Stimulated activated memory B cell treated with anti-CD40 and anti-IgM and Interleukin-4, amounts not matched to agents 10 μg/mL and 1 μg/mL and 100 μg/mL, for 72 hours (primary cell): ENCODE measurements around the gene GOPC.
"Not testable (repeated sequence)": the region's sequence is repeated elsewhere in the genome, so short reads cannot be mapped to it uniquely, and the experiment has no call there.

Experiments
- ATAC-seq: fragments of 150-1000 bp; cut with Tn5 transposase; 2 replicates; pipeline ENCODE4 v1.10.0; 2021
- H3K27ac Mint-ChIP-seq: one replicate; pipeline ENCODE4 v1.8.0; 2022; ENCODE audit warnings: mild to moderate bottlenecking, mixed read lengths
- H3K27me3 Mint-ChIP-seq: one replicate; pipeline ENCODE4 v1.8.0; 2022; ENCODE audit warnings: mixed read lengths
- H3K36me3 Mint-ChIP-seq: one replicate; pipeline ENCODE4 v1.8.0; 2022; ENCODE audit warnings: mixed read lengths
- H3K4me1 Mint-ChIP-seq: one replicate; pipeline ENCODE4 v1.8.0; 2022; ENCODE audit warnings: mixed read lengths
- H3K4me3 Mint-ChIP-seq: one replicate; pipeline ENCODE4 v1.8.0; 2022; ENCODE audit warnings: mild to moderate bottlenecking, moderate library complexity, mixed read lengths
- H3K9me3 Mint-ChIP-seq: one replicate; pipeline ENCODE4 v1.8.0; 2022; ENCODE audit warnings: mixed read lengths

GOPC gene

DNA sequence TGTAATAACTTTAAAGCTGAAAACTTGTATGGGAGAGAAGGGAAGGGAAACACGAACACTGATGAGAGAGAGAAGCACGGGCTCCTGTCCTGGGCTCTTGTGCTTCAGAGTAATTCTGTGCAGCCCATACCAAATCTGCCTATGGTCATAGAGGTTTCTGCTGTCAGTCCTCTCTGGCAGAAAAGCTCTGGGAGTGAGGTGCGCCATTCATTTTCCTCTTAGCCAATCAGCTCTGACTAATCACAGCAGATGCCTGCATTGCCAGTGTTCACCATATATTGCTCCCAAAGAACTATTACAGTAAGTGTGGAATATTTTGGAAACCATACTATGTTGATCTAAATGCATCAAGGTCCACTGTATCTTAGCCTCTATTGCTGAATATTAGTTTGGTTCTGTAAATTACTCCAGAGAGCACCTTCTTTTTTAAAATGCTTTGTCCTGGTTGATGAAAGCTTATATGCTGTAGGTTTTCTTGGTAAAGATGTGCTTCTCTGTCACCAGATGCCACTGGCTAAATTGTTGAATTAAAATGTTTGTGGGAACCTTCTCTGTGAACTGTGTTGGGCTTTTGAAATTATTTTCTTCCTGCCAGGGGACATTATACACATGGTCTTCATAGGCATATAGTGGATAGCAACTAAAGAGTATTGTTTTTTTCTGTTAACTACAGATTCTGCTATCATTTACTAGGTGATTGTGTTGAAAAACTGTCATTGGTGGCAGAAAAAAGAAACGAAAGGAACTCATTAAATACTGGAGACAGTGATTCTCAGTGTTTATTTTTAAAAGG is 81.5 kb downstream of the GOPC start:
- Mint-ChIP-seq H3K27ac (no peak overlapping the region), H3K36me3 (no peaks in the 10 kb centered on the region), H3K4me3 (no peak overlapping the region), H3K9me3 (no peaks in the 10 kb centered on the region), H3K4me1 (no peaks in the 10 kb centered on the region), H3K27me3 (no peaks in the 10 kb centered on the region)
- no peak for ATAC-seq

- no peaks in the 10 kb centered on the region for H3K9me3 Mint-ChIP-seq
- no peak for ATAC-seq
- H3K4me1 Mint-ChIP-seq = no peaks in the 10 kb centered on the region
- no peak overlapping the region for H3K4me3 Mint-ChIP-seq
- H3K27me3 Mint-ChIP-seq = no peaks in the 10 kb centered on the region
- no peak overlapping the region for H3K27ac Mint-ChIP-seq
- no peaks in the 10 kb centered on the region for H3K36me3 Mint-ChIP-seq
Measured at GRCh38 chr6:117518870-117519269, 83.4 kb downstream of the GOPC start.

GRCh38 chr6:117517995-117518394 is 84.3 kb downstream of the GOPC start:
- H3K27me3 Mint-ChIP-seq, H3K4me3 Mint-ChIP-seq, ATAC-seq, H3K4me1 Mint-ChIP-seq, H3K27ac Mint-ChIP-seq, H3K36me3 Mint-ChIP-seq, H3K9me3 Mint-ChIP-seq: not testable (repeated sequence)

DNA sequence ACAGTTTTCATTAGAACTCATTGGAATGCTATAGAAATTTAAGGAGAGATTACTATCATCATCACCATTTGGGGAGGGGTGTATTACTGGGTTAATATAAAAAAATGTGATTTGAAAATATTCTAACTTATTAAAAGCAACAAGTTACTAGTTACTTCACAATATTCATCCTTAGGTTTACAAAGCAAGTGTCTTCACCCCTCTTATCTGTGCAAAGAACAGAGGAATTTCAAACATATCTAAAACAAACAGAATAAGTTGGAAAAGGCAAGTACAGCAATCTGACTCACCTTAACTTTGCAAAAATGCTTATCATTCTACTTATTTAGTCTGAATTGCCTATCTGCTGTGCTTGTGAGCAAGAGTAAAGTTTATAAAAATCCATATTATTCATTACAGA is 87.0 kb downstream of the GOPC start:
- no peaks in the 10 kb centered on the region for H3K9me3 Mint-ChIP-seq
- no peaks in the 10 kb centered on the region for H3K4me1 Mint-ChIP-seq
- no peak for ATAC-seq
- no peak overlapping the region for H3K27ac Mint-ChIP-seq
- H3K4me3 Mint-ChIP-seq = no peak overlapping the region
- H3K27me3 Mint-ChIP-seq = peaks cover under 1% of the 10 kb centered on the region
- no peaks in the 10 kb centered on the region for H3K36me3 Mint-ChIP-seq

DNA sequence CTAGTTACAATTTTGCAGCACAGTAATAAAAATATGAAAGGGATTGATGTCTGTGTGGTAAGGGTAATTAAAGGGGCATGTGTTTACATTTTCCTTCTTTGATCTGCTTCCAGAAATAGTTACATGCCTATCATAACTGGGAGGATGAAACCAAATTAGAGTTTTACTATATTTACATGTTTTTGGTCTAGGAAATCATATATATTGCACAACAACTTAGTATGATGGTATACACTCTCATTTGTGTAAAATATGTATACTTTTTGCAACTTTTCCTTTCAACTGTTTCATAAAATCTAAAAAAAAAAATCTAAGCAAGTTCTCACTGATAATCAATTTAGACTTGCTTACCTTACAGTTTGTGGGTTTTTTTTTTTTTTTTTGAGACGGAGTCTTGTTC is 87.7 kb downstream of the GOPC start:
- ATAC-seq = no peak
- Mint-ChIP-seq H3K27ac (no peak overlapping the region), H3K27me3 (peaks cover 8% of the 10 kb centered on the region), H3K36me3 (no peaks in the 10 kb centered on the region), H3K9me3 (no peaks in the 10 kb centered on the region), H3K4me3 (no peak overlapping the region), H3K4me1 (no peaks in the 10 kb centered on the region)

GRCh38 chr6:117513778-117514365 is 88.4 kb downstream of the GOPC start:
- no peaks in the 10 kb centered on the region for H3K4me1 Mint-ChIP-seq

GRCh38 chr6:117512987-117513573 is 89.2 kb downstream of the GOPC start:
- H3K4me1 Mint-ChIP-seq = no peaks in the 10 kb centered on the region
- H3K27ac Mint-ChIP-seq = no peak overlapping the region
- H3K27me3 Mint-ChIP-seq = peaks cover 13% of the 10 kb centered on the region
- no peaks in the 10 kb centered on the region for H3K36me3 Mint-ChIP-seq
- H3K9me3 Mint-ChIP-seq = no peaks in the 10 kb centered on the region
- no peak for ATAC-seq
- H3K4me3 Mint-ChIP-seq = no peak overlapping the region

More at GRCh38 chr6:117513778-117514365, 88.4 kb downstream of the GOPC start:
- H3K27me3 Mint-ChIP-seq = peaks cover 13% of the 10 kb centered on the region
- H3K36me3 Mint-ChIP-seq = no peaks in the 10 kb centered on the region
- H3K9me3 Mint-ChIP-seq = no peaks in the 10 kb centered on the region
- ATAC-seq = no peak
- H3K27ac Mint-ChIP-seq = no peak overlapping the region
- no peak overlapping the region for H3K4me3 Mint-ChIP-seq

GRCh38 chr6:117512056-117512828 is 90.1 kb downstream of the GOPC start:
- no peak for ATAC-seq
- Mint-ChIP-seq H3K4me3 (no peak overlapping the region), H3K27me3 (peaks cover 13% of the 10 kb centered on the region), H3K4me1 (no peaks in the 10 kb centered on the region), H3K9me3 (no peaks in the 10 kb centered on the region), H3K27ac (no peak overlapping the region), H3K36me3 (no peaks in the 10 kb centered on the region)
